ENCODE data around the gene PSMC3. TPM values are rescaled to one million over a fixed set of nuclear protein-coding genes. Genes with fewer than 3 reads are reported as not detected.
A peak's percentile ranks its signal among the peaks of the same experiment; 100 is the strongest.

PSMC3 gene
- total RNA-seq, 1 donor from 2014 or later = 34.8 TPM

DNA sequence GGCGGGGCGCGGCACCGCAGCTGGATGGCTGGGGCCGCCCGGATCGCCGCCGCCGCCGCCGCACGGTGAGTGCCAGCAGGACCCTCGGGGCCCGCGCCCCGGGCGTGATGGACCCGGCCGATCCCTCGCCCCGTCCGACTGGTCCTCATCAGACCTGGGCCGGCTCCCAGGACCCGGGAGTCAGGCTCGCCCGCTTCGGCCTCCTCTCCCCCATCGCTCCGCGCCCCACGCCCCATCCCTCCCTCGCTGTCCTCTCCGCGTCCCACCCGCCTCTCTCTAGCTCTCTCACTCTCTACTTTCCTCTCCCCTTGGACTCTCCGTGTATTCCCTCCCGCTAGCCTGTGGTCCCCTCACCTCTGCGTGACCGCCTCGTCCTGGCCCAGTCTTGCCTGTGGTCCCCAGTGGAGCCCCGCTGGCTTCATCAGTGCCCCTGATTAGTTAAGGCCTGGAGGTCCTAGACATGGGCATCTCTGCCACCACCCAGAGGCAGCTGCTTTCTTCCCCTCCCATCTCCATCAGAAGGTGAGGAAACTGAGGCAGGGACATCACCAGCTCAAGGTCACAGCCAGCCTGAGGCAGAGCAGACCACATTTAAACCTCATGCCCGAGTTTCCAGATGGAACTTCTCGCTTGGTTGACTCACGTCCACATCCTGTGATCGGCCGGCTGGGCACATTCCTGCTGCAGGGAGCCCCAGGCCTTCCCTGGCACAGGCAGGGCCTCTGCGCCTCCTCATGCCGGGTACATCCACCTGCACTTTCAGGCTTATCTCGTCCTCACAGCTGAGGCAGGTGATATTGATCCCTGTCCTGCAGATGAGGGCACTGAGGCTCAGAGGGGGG lies 17.4 kb downstream of the PSMC3 start:
- no peaks in the 10 kb centered on the region for H3K27me3 ChIP-seq
- TF ChIP-seq, protein P1, sequence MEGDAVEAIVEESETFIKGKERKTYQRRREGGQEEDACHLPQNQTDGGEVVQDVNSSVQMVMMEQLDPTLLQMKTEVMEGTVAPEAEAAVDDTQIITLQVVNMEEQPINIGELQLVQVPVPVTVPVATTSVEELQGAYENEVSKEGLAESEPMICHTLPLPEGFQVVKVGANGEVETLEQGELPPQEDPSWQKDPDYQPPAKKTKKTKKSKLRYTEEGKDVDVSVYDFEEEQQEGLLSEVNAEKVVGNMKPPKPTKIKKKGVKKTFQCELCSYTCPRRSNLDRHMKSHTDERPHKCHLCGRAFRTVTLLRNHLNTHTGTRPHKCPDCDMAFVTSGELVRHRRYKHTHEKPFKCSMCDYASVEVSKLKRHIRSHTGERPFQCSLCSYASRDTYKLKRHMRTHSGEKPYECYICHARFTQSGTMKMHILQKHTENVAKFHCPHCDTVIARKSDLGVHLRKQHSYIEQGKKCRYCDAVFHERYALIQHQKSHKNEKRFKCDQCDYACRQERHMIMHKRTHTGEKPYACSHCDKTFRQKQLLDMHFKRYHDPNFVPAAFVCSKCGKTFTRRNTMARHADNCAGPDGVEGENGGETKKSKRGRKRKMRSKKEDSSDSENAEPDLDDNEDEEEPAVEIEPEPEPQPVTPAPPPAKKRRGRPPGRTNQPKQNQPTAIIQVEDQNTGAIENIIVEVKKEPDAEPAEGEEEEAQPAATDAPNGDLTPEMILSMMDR (IDR thresholded peaks at IDR 0.05) = no peak
- peak in 1 of 2 donors; percentile 82 for DNase-seq (ENCODE audit: low spot score in 2 of 2)
- peaks cover 26 to 29% of the 10 kb centered on the region in 2 donors for H3K36me3 ChIP-seq
- peaks cover 10 to 34% of the 10 kb centered on the region in 2 donors for H3K4me1 ChIP-seq
- H3K9me3 ChIP-seq = no peaks in the 10 kb centered on the region
- intact Hi-C loops (cut with DNase I) = loop anchor here (1.0 to 5.0 kb wide), 8 partner anchors 17 to 1492 kb away; partner anchors contain the start of genes ARFGAP2, FNBP4, KBTBD4 and NDUFS3
- H3K4me3 ChIP-seq = peak overlapping the region; percentile 82 to 87
- H3K27ac ChIP-seq = peak overlapping the region; percentile 95 to 99

DNA sequence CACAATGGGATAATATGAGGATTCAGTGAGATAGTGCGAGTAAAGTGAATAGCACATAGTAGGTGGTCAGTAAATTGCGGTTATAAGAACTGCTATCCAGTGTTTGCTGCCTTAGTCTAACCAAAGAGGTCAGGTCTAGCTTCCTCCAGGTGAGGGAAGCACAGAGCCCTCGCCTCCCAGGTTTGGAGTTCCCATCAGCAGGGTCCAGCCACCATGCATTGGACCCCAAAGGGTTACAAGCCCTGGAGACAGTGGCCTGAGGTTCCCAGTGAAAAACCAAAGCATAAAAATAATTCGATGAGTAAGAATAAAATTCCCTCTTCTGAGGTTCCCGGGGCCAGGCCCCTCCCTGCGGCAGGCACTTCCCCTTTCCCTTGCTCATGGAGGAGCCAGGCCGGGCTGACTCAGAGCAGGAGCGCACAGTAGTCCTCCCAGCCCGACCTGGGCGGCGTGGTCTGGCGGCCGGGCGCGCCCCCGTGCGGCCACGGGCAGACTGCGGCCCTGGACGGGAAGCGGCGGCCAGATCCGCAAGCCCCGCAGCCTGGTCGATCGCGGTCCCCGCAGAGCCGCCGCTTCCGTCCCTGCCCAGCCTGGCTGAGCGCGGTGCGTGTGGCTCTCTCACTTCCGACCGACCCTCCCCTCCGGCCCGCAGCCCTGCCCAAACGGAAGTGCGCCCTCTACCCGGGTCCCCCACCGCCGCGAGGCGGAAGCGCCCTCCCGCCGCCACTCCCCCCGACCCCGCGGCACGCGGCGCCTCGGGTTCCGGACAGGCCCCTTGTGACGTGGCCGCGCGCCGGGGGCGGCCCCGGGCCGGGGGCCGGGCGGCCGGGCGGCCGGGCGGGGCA lies 18.3 kb downstream of the PSMC3 start, which contains the start of gene SLC39A13:
Gene SLC39A13, plus strand, starts transcription at position 845 of the 845 bp plus-strand sequence. CDS start 1,505 bp downstream, outside the sequence.
- H3K27me3 ChIP-seq = no peaks in the 10 kb centered on the region
- H3K4me1 ChIP-seq = peaks cover 10 to 33% of the 10 kb centered on the region in 2 donors
- intact Hi-C loops (cut with DNase I) = loop anchor here (1.0 to 5.0 kb wide), 8 partner anchors 18 to 1491 kb away; partner anchors contain the start of genes ARFGAP2, FNBP4, KBTBD4 and NDUFS3
- H3K36me3 ChIP-seq = peaks cover 19 to 20% of the 10 kb centered on the region in 2 donors
- peak within 1 kb of the TSS; percentile 82 to 87 for H3K4me3 ChIP-seq
- peak; percentile 91 to 98 for DNase-seq (ENCODE audit: low spot score in 2 of 2)
- TF ChIP-seq, protein P1 (IDR thresholded peaks at IDR 0.05) = peak; percentile 78 to 99 (median 85)
- no peaks in the 10 kb centered on the region for H3K9me3 ChIP-seq
- peak within 1 kb of the TSS; percentile 95 to 99 for H3K27ac ChIP-seq

DNA sequence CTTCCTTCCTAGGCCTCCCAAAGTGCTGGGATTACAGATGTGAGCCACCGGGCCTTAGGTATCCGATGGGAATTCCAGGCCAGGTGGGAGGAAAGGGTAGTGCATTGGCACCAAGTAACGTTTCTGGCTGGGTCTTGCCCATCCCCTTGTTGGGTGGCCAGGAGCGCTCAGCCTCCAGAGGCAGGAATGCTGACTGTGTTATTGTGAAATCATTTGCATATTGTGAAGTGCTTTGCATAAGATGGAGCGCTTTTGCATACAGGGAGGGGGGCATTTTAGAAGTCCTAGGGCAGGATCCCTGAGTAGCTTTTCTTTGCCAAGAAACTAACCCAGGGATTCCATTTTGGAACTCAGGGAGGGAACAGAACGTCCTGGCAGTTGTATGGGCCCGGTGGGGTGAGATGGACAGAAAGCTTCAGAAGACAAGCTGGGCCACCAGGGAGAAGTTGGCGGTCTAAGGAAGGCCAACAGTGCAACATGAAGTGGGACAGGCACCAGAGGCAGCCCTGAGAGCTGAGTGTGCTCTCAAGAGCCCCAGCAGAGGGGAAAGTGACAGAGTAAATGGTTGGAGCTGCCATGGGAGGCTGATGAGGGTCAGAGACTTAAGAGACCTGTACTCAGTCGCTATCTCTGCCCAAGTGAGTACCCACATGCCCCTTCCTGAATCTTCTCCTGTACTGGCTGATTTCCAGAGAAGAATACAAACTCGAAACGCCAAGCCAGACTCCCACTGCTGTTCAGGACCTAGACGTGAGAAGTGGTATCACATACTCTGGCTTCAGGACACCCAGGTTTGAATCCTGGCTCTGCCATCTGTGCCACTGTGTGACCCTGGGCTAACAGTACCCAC lies 19.1 kb downstream of the PSMC3 start:
- H3K4me3 ChIP-seq = peak overlapping the region; percentile 60 to 87
- H3K27ac ChIP-seq = peak overlapping the region; percentile 95
- intact Hi-C loops (cut with DNase I) = loop anchor here (5.0 kb wide), 3 partner anchors 170 to 1490 kb away; partner anchors contain the start of genes FNBP4, KBTBD4, NDUFS3 and PEX16
- H3K27me3 ChIP-seq = no peaks in the 10 kb centered on the region
- H3K36me3 ChIP-seq = peaks cover 15 to 16% of the 10 kb centered on the region in 2 donors
- H3K9me3 ChIP-seq = no peaks in the 10 kb centered on the region
- no peak for DNase-seq (ENCODE audit: low spot score in 2 of 2)
- peaks cover 10 to 33% of the 10 kb centered on the region in 2 donors for H3K4me1 ChIP-seq
- TF ChIP-seq, protein P1 (IDR thresholded peaks at IDR 0.05) = no peak

- Histone ChIP-seq H3K4me1 (peaks cover 4 to 21% of the 10 kb centered on the region in 2 donors), H3K9me3 (no peaks in the 10 kb centered on the region), H3K27ac (no peak overlapping the region), H3K27me3 (no peaks in the 10 kb centered on the region), H3K36me3 (no peaks in the 10 kb centered on the region), H3K4me3 (no peak overlapping the region)
- intact Hi-C loops (cut with DNase I) = no loop called here
- no peak for DNase-seq (ENCODE audit: low spot score in 2 of 2)
- TF ChIP-seq, protein P1 (IDR thresholded peaks at IDR 0.05) = no peak
Observed at GRCh38 chr11:47403571-47403970, 22.7 kb downstream of the PSMC3 start.
